Epithelial cell of esophagus (primary cell): ENCODE measurements around the gene KCNMA1.
A peak's percentile ranks its signal among the peaks of the same experiment; 100 is the strongest.

ENCODE experiments used
- DNase-seq: peaks from one replicate; pipeline ENCODE4 v3.0.0; 2010; ENCODE audit warnings: low read depth
- H3K4me3 ChIP-seq: 2 replicates; pipeline ENCODE4 v1.5.1; 2011; ENCODE audit warnings: mild to moderate bottlenecking, low read length, control low read depth
- CTCF ChIP-seq: IDR thresholded peaks from 2 replicates; pipeline ENCODE4 v1.5.1; 2011; ENCODE audit warnings: low read depth, mild to moderate bottlenecking, low read length, control low read depth, inconsistent platforms; ENCODE audit not compliant: insufficient read depth; ENCODE audit errors: missing control alignments

Gene KCNMA1

GRCh38 chr10:77586719-77587415, 50.7 kb downstream of the KCNMA1 start:
- peak; percentile 47 for TF ChIP-seq CTCF
- H3K4me3 ChIP-seq = no peak overlapping the region
- DNase-seq = peak; percentile 92

GRCh38 chr10:77584938-77585337, 52.7 kb downstream of the KCNMA1 start:
- no peak overlapping the region for H3K4me3 ChIP-seq
- no peak for TF ChIP-seq CTCF
- no peak for DNase-seq

- DNase-seq = peak; percentile 82
These were observed 54.1 kb downstream of the KCNMA1 start for GRCh38 chr10:77583527-77583926.

GRCh38 chr10:77582710-77583115, 54.9 kb downstream of the KCNMA1 start:
- DNase-seq = peak; percentile 93
- H3K4me3 ChIP-seq = no peak overlapping the region
- TF ChIP-seq CTCF = no peak

More at GRCh38 chr10:77583527-77583926, 54.1 kb downstream of the KCNMA1 start:
- no peak for TF ChIP-seq CTCF
- H3K4me3 ChIP-seq = no peak overlapping the region

GRCh38 chr10:77581738-77582137, 55.9 kb downstream of the KCNMA1 start:
- no peak overlapping the region for H3K4me3 ChIP-seq
- DNase-seq = no peak
- TF ChIP-seq CTCF = no peak

GRCh38 chr10:77580482-77580881, 57.1 kb downstream of the KCNMA1 start:
- TF ChIP-seq CTCF = no peak
- H3K4me3 ChIP-seq = no peak overlapping the region
- no peak for DNase-seq
